RWPE1 (cell line): ENCODE measurements around the gene NUDT17.

Experiments
- CTCF ChIA-PET: fragments of 350-600 bp; sonication (Branson Sonifier 250); formaldehyde crosslinking; extraction: SDS; loops from one replicate; lab custom pipeline; 2021; lab: Yijun Ruan, JAX
- POLR2A ChIA-PET: fragments of 400-600 bp; formaldehyde crosslinking; extraction: SDS; loops from one replicate; lab custom pipeline; 2020; ENCODE audit warnings: antibody characterized with exemption; ENCODE audit not compliant: low non-redundant PET; lab: Yijun Ruan, JAX
- DNase-seq: peaks from one replicate; pipeline ENCODE4 v3.0.0; 2012; ENCODE audit warnings: low spot score
- H3K27ac ChIP-seq: fragments of 450-650 bp; 2 replicates; pipeline ENCODE4 v1.5.1; 2017
- TF ChIP-seq, protein P1 (sequence below): fragments of 450-650 bp; conservative IDR thresholded peaks from 2 replicates; pipeline ENCODE4 v1.5.1; 2017; ENCODE audit warnings: low read depth, mild to moderate bottlenecking

The NUDT17 gene

GRCh38 chr1:145847827-145848226 lies 2.4 kb downstream of the NUDT17 start:
- DNase-seq = no peak
- peak overlapping the region; percentile 66 for H3K27ac ChIP-seq
- ChIA-PET POLR2A (no interaction called here), CTCF (interaction anchor here (0.6 to 3.9 kb wide), 4 partner anchors 10 to 44 kb away, joined by 3 to 51 read pairs (median 20); partner anchors contain the start of gene PIAS3)
- TF ChIP-seq, protein P1, sequence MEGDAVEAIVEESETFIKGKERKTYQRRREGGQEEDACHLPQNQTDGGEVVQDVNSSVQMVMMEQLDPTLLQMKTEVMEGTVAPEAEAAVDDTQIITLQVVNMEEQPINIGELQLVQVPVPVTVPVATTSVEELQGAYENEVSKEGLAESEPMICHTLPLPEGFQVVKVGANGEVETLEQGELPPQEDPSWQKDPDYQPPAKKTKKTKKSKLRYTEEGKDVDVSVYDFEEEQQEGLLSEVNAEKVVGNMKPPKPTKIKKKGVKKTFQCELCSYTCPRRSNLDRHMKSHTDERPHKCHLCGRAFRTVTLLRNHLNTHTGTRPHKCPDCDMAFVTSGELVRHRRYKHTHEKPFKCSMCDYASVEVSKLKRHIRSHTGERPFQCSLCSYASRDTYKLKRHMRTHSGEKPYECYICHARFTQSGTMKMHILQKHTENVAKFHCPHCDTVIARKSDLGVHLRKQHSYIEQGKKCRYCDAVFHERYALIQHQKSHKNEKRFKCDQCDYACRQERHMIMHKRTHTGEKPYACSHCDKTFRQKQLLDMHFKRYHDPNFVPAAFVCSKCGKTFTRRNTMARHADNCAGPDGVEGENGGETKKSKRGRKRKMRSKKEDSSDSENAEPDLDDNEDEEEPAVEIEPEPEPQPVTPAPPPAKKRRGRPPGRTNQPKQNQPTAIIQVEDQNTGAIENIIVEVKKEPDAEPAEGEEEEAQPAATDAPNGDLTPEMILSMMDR = no peak

DNA sequence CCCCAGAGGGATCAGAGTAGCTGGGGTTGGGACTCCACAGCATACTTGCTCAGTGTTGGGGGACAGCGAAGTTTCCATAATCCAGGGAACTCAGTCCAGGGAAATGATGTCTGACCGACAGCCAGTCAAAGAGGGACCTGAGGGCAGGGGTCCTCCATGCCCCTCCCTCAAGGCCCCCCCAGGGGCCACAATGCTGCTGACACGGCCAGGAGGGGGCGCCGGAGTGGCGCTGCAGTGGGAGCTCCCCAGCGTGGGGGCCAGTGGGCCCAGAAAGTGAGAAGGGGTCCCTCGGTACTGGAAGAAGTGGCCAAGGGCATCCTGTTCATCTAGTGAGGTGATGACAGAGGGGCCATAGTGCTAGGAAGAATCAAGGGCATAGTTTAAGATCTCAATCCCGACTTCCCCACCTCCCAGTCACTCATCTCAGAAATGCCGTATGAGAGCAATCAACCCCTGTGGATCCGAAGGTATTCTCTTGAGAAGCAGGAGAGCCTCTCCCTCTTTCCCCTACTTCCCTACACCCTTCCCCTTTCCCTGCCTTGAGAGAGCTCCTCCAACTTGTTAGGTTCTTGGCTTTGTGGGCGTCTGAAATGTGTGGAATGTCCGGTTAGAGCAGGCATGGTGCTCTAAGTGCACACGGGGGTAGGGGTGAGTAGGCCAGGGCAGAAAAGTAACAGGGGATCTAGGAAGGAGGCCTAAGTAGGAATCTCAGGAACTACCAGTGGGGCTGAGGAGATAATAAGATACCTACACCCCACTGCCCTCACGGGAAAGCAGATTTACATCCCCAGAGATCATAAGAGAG lies 4.1 kb downstream of the NUDT17 start:
- DNase-seq = no peak
- POLR2A ChIA-PET = no interaction called here
- H3K27ac ChIP-seq = peak overlapping the region; percentile 15; the same call in 1 of the 2 replicates
- TF ChIP-seq, protein P1 = no peak; the same call in 1 of the 2 replicates
- CTCF ChIA-PET = interaction anchor here (0.6 kb wide), 1 partner anchor 9 kb away, joined by 3 read pairs; no protein-coding TSS in a partner anchor

- ChIA-PET CTCF (interaction anchor here (6.3 kb wide), 1 partner anchor 9 kb away, joined by 51 read pairs; the partner anchor contains the start of gene NUDT17), POLR2A (no interaction called here)
- TF ChIP-seq, protein P1 = no peak
- H3K27ac ChIP-seq = no peak overlapping the region
- DNase-seq = no peak
Observed at GRCh38 chr1:145855426-145855948, 10.1 kb downstream of the NUDT17 start.

- H3K27ac ChIP-seq = peak overlapping the region; percentile 1; the same call in 1 of the 2 replicates
- CTCF ChIA-PET = interaction anchor here (1.1 to 6.3 kb wide), 2 partner anchors 11 to 175 kb away, joined by 3 to 51 read pairs; partner anchors contain the start of gene NUDT17
- TF ChIP-seq, protein P1 = no peak
- DNase-seq = no peak
- POLR2A ChIA-PET = no interaction called here
Observed at GRCh38 chr1:145857170-145857569, 11.7 kb downstream of the NUDT17 start.

DNA sequence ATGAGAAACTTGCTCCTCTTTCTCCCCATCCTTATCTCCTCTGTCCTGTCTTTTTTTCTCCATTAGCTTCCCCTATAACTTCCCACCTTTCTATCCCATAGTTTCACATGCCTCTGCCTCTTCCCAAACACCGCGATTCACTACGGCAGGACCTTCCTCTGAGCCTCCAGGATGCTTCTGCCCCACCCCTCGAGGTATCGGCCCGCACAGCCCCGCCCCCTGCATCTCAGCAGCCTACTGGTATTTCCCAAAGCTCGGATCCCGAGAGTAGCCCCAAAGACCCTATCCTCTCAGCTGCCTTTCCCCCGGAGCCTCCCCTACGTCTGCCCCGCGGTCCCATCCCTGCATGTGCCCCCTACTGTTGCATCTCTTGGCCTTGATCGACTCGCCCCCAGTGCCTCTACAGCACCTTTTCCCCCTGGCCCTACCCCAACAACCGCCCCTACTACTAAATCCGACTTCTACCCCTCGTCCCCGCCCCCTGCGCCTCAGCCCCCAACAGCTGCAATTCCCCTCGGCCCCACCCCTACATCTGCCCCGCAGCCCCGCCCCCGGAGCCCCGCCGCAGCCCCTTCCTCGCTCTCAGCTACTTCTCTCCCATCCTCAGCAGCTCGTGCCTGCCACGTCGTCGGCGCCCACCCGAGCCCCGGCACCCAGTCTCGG lies 12.9 kb downstream of the NUDT17 start:
- peak overlapping the region; percentile 89 for H3K27ac ChIP-seq
- DNase-seq = peak; percentile 67
- TF ChIP-seq, protein P1 = no peak
- ChIA-PET CTCF (interaction anchor here (1.1 to 6.3 kb wide), 3 partner anchors 9 to 34 kb away, joined by 3 to 51 read pairs (median 9); partner anchors contain the start of gene NUDT17), POLR2A (interaction anchor here (0.5 to 1.1 kb wide), 3 partner anchors 13 to 106 kb away, joined by 3 to 8 read pairs (median 4); partner anchors contain the start of genes ANKRD34A, NUDT17 and POLR3GL)
